ENCODE measurements around the gene ADD1. TPM values are rescaled to one million over a fixed set of nuclear protein-coding genes. Genes with fewer than 3 reads are reported as not detected.

The ADD1 gene
- total and polyA plus RNA-seq, 4 experiments from 2014 or later = 159 to 293 (median 230) TPM

DNA sequence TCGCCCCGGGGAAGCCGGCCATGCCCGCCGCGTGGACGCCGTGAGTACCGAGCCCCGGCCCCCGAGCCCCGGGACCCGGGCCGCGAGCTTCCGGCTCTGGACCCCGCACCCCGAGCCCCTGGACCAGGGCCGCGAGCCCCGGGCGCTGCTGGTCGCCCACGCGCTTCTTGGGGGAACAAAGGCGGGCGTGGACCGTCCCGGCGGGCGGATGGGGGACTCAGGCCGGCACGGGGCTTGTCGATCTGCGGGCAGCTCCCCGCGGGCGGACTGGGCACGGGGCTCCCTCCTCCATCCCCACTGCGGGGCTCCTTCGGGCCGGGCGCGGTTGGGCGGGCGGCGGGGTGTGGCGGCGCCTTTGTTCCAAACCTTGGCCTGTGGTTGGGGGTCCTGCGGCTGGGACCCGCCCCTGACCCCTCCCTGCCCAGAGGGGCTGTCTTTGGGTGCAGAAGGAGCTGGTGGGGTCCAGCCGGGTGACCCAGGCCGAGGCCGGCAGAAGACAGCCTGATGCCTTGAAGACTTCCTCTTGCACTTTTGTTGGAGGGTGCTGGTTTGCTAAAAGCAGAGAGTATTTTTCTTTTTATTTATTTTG, 25.2 kb upstream of the ADD1 start:
- DNase-seq = no peak
- intact Hi-C loops (cut with micrococcal nuclease) = loop anchor here (10.0 kb wide), 1 partner anchor 54 kb away; no protein-coding TSS in a partner anchor
- peaks cover 52% of the 10 kb centered on the region for H3K4me1 ChIP-seq (ENCODE audit: insufficient read depth, low read length)
- CTCF ChIA-PET (ENCODE audit: partially characterized antibody) = interaction anchor here (0.6 to 2.5 kb wide), 3 partner anchors 20 to 54 kb away, joined by 4 to 10 read pairs (median 4); no protein-coding TSS in a partner anchor
- Mint-ChIP-seq H3K36me3 (peaks cover 3 to 26% of the 10 kb centered on the region in 2 donors), H3K4me3 (peak overlapping the region; percentile 10 to 77 (median 72)), H3K9me3 (no peaks in the 10 kb centered on the region), H3K27ac (peak overlapping the region in 3 of 7 donors; percentile 35 to 91 (median 38)), H3K27me3 (no peaks in the 10 kb centered on the region), H3K4me1 (peaks cover 32 to 60% (median 49%) of the 10 kb centered on the region in 4 donors)
- POLR2A ChIA-PET (ENCODE audit: partially characterized antibody) = interaction anchor here (1.0 to 3.1 kb wide), 7 partner anchors 13 to 117 kb away, joined by 3 to 18 read pairs (median 4); partner anchors contain the start of gene ADD1
- H3K27me3 ChIP-seq (ENCODE audit: insufficient read depth, low read length) = no peaks in the 10 kb centered on the region
- peaks cover 10% of the 10 kb centered on the region for H3K36me3 ChIP-seq (ENCODE audit: insufficient read depth, low read length)
- no peak overlapping the region for H3K4me3 ChIP-seq (ENCODE audit: low read length in 2 of 2)
- peak overlapping the region; percentile 27 for H3K27ac ChIP-seq (ENCODE audit: low read depth, low read length)
- H3K9me3 ChIP-seq (ENCODE audit: control insufficient read depth in 1 of 2, low read length in 2 of 2) = no peaks in the 10 kb centered on the region

DNA sequence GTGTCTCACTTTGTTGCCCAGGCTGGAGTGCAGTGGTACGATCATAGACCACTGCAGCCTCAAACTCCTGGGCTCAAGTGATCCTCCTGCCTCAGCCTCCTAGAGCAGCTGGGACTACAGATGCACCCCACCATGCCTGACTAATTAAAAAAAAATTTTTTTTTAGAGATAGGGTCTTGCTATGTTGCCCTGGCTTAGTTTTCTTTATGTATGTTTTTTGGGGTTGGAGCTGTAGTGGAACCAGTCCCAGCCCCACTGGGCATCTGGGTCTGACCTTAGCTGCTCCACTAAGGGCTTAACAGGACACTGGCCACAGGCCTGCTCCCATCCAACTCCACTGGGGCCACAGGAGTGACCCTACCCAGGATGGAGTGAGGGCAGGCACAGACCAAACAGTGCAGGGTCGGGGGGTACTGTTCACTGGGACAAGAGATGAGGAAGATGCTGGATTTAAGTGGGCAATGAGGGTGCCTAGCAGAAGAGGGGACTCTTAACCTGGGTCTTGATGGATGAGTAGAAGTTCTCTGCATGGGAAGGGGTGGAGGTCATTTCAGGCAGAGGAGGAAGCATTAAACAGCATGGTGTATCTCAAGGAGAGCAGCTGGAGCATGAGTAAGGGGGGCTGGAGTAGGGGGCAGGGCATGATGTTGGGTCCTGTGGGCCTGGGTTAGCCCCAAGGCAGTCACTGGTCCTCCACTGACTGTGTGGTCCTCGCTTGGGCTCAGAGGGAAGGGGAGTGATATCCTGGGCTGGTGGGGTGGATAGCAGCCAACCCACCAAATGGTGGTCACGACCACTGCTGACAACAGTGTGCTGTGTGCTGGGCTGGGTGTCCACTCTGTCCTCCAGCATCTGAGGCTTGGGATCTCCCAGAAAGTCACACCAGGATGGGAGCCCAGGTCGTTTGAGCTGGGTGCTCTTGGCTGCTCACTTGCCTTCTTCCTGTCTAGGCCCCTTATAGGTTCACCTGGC, 24.1 kb upstream of the ADD1 start:
- POLR2A ChIA-PET (ENCODE audit: partially characterized antibody) = interaction anchor here (1.2 to 3.1 kb wide), 3 partner anchors 20 to 38 kb away, joined by 3 to 18 read pairs (median 5); partner anchors contain the start of gene ADD1

DNA sequence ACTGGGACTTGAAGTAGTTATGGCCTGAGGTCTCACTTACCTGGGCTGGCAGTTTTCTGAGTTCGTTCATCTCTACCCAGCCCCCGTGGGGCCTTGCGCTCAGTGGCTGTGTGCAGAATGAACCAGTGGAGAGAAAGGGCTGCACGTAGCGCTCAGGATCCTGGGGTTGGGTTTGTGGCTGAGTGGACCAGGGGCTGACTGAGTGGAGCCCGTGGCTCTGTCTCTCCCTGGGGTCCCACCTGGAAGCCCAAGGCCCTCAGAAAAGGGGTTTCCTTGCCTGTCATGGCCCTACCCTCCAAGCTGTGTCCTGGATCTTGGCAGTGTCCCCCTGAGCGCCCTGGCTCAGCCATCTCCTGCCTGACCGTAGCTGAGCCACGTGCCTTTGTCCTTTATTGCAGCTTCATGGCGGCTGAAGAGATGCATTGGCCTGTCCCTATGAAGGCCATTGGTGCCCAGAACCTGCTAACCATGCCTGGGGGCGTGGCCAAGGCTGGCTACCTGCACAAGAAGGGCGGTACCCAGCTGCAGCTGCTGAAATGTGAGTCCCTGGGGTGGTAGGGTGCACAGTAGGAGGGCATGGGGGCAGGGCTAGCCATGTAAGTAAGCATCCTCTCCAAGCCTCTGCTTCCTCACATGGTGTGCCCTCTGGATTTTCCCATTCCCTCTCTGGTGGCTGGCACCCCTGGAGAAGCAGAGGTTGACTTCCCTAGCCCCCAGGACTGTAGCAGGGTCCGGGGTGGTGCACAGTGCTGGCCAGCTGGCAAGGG, 23.2 kb upstream of the ADD1 start:
- POLR2A ChIA-PET (ENCODE audit: partially characterized antibody) = interaction anchor here (1.0 kb wide), 2 partner anchors 9 to 117 kb away, joined by 3 read pairs; no protein-coding TSS in a partner anchor
- H3K4me3 Mint-ChIP-seq = peak overlapping the region in 7 of 8 donors; percentile 7 to 50 (median 29)
- Histone ChIP-seq H3K4me3 (ENCODE audit: low read length in 2 of 2) (no peak overlapping the region), H3K4me1 (ENCODE audit: insufficient read depth, low read length) (peaks cover 32% of the 10 kb centered on the region), H3K36me3 (ENCODE audit: insufficient read depth, low read length) (peaks cover 25% of the 10 kb centered on the region), H3K27me3 (ENCODE audit: insufficient read depth, low read length) (no peaks in the 10 kb centered on the region), H3K27ac (ENCODE audit: low read depth, low read length) (peak overlapping the region; percentile 17), H3K9me3 (ENCODE audit: control insufficient read depth in 1 of 2, low read length in 2 of 2) (no peaks in the 10 kb centered on the region)
- intact Hi-C loops (cut with micrococcal nuclease) = no loop called here
- peaks cover 20 to 43% (median 33%) of the 10 kb centered on the region in 4 donors for H3K4me1 Mint-ChIP-seq
- CTCF ChIA-PET (ENCODE audit: partially characterized antibody) = no interaction called here
- DNase-seq = no peak
- peaks cover 6 to 36% of the 10 kb centered on the region in 2 donors for H3K36me3 Mint-ChIP-seq
- H3K27ac Mint-ChIP-seq = peak overlapping the region in 6 of 7 donors; percentile 38 to 91 (median 70)
- H3K27me3 Mint-ChIP-seq = no peaks in the 10 kb centered on the region
- H3K9me3 Mint-ChIP-seq = no peaks in the 10 kb centered on the region

More for the DNA sequence above, 24.1 kb upstream of the ADD1 start:
- H3K4me3 ChIP-seq (ENCODE audit: low read length in 2 of 2) = no peak overlapping the region
- no peaks in the 10 kb centered on the region for H3K27me3 ChIP-seq (ENCODE audit: insufficient read depth, low read length)
- peaks cover 41% of the 10 kb centered on the region for H3K4me1 ChIP-seq (ENCODE audit: insufficient read depth, low read length)
- no peaks in the 10 kb centered on the region for H3K27me3 Mint-ChIP-seq
- CTCF ChIA-PET (ENCODE audit: partially characterized antibody) = interaction anchor here (2.5 kb wide), 1 partner anchor 56 kb away, joined by 10 read pairs; no protein-coding TSS in a partner anchor
- H3K4me3 Mint-ChIP-seq = peak overlapping the region; percentile 39 to 78 (median 72)
- H3K9me3 Mint-ChIP-seq = no peaks in the 10 kb centered on the region
- intact Hi-C loops (cut with micrococcal nuclease) = loop anchor here (10.0 kb wide), 1 partner anchor 55 kb away; no protein-coding TSS in a partner anchor
- no peaks in the 10 kb centered on the region for H3K9me3 ChIP-seq (ENCODE audit: control insufficient read depth in 1 of 2, low read length in 2 of 2)
- peak overlapping the region; percentile 38 to 91 (median 76) for H3K27ac Mint-ChIP-seq
- H3K36me3 ChIP-seq (ENCODE audit: insufficient read depth, low read length) = peaks cover 18% of the 10 kb centered on the region
- H3K27ac ChIP-seq (ENCODE audit: low read depth, low read length) = peak overlapping the region; percentile 17
- H3K36me3 Mint-ChIP-seq = peaks cover 3 to 33% of the 10 kb centered on the region in 2 donors
- DNase-seq = no peak
- peaks cover 21 to 49% (median 38%) of the 10 kb centered on the region in 4 donors for H3K4me1 Mint-ChIP-seq

DNA sequence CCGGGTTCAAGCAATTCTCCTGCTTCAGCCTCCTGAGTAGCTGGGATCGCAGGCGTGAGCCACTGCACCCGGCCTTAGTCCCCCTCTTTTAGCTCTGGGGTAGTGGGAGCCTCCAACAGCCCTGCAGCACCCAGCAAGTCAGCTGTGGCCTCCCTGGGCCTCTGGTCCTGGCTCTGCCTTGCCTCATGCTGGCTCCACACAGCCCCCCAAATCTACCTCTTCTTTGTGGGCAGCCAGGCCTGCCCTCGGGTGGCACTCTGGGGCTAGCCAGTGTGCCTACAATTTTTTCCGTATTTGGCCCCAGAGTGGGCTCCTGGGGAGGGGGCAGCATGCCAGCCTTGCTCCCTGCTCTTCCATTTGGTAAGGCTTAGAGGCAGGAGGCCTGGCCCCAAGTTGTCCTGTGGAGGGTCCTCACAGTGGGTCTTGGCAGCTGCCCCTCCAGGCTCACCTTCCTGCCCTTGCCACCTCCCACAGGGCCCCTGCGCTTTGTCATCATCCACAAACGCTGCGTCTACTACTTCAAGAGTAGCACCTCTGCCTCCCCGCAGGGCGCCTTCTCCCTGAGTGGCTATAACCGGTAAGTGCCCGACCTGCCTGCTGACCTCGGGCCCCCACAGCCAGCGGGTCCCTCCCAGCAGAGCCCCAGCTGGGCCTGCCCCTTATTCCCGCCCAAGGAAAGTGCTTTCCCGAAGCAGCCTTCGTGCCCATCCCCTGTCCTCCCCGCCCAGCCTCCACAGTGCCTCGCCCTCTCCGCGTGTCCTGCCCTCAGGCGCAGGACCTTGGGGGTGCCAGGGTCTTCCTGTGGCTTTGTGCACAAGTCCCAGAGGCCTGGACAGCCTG, 21.0 kb upstream of the ADD1 start:
- Mint-ChIP-seq H3K27me3 (no peaks in the 10 kb centered on the region), H3K4me1 (peaks cover 7 to 24% (median 17%) of the 10 kb centered on the region in 4 donors), H3K9me3 (no peaks in the 10 kb centered on the region), H3K4me3 (no peak overlapping the region), H3K36me3 (peaks cover 14 to 34% of the 10 kb centered on the region in 2 donors), H3K27ac (peak overlapping the region in 4 of 7 donors; percentile 25 to 92 (median 64))
- H3K36me3 ChIP-seq (ENCODE audit: insufficient read depth, low read length) = peaks cover 30% of the 10 kb centered on the region
- ChIA-PET CTCF (ENCODE audit: partially characterized antibody) (no interaction called here), POLR2A (ENCODE audit: partially characterized antibody) (interaction anchor here (1.0 kb wide), 2 partner anchors 16 to 24 kb away, joined by 3 read pairs; no protein-coding TSS in a partner anchor)
- intact Hi-C loops (cut with micrococcal nuclease) = no loop called here
- no peak overlapping the region for H3K27ac ChIP-seq (ENCODE audit: low read depth, low read length)
- H3K27me3 ChIP-seq (ENCODE audit: insufficient read depth, low read length) = no peaks in the 10 kb centered on the region
- no peaks in the 10 kb centered on the region for H3K9me3 ChIP-seq (ENCODE audit: control insufficient read depth in 1 of 2, low read length in 2 of 2)
- no peak for DNase-seq
- H3K4me3 ChIP-seq (ENCODE audit: low read length in 2 of 2) = no peak overlapping the region
- peaks cover 9% of the 10 kb centered on the region for H3K4me1 ChIP-seq (ENCODE audit: insufficient read depth, low read length)

DNA sequence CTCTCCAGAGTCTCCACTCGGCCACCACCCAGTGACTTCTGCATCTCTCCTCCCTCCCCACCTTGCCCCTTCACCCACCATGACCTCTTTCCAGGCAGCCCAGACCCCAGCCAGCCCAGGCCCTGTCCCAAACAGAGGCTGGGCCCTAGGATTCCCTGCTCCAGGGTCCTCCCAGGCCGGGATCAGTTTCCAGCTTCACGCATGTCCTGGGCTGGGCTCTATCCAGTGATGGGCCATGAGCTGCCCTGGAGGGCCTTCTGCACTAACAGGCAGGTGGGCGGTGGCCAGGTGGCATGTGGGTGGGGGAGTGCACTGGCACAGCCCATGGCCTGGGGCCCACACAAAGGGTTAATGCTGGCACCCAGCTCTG, 20.4 kb upstream of the ADD1 start:
- Histone ChIP-seq H3K36me3 (ENCODE audit: insufficient read depth, low read length) (peaks cover 35% of the 10 kb centered on the region), H3K4me3 (ENCODE audit: low read length in 2 of 2) (no peak overlapping the region), H3K27ac (ENCODE audit: low read depth, low read length) (no peak overlapping the region), H3K27me3 (ENCODE audit: insufficient read depth, low read length) (no peaks in the 10 kb centered on the region), H3K9me3 (ENCODE audit: control insufficient read depth in 1 of 2, low read length in 2 of 2) (no peaks in the 10 kb centered on the region), H3K4me1 (ENCODE audit: insufficient read depth, low read length) (peaks cover 8% of the 10 kb centered on the region)
- Mint-ChIP-seq H3K4me3 (no peak overlapping the region), H3K27ac (peak overlapping the region in 1 of 7 donors; percentile 29), H3K27me3 (no peaks in the 10 kb centered on the region), H3K4me1 (peaks cover 7 to 22% (median 17%) of the 10 kb centered on the region in 4 donors), H3K36me3 (peaks cover 14 to 38% of the 10 kb centered on the region in 2 donors), H3K9me3 (no peaks in the 10 kb centered on the region)
- POLR2A ChIA-PET (ENCODE audit: partially characterized antibody) = interaction anchor here (1.0 kb wide), 1 partner anchor 25 kb away, joined by 3 read pairs; no protein-coding TSS in a partner anchor
- CTCF ChIA-PET (ENCODE audit: partially characterized antibody) = no interaction called here
- intact Hi-C loops (cut with micrococcal nuclease) = no loop called here
- DNase-seq = no peak

DNA sequence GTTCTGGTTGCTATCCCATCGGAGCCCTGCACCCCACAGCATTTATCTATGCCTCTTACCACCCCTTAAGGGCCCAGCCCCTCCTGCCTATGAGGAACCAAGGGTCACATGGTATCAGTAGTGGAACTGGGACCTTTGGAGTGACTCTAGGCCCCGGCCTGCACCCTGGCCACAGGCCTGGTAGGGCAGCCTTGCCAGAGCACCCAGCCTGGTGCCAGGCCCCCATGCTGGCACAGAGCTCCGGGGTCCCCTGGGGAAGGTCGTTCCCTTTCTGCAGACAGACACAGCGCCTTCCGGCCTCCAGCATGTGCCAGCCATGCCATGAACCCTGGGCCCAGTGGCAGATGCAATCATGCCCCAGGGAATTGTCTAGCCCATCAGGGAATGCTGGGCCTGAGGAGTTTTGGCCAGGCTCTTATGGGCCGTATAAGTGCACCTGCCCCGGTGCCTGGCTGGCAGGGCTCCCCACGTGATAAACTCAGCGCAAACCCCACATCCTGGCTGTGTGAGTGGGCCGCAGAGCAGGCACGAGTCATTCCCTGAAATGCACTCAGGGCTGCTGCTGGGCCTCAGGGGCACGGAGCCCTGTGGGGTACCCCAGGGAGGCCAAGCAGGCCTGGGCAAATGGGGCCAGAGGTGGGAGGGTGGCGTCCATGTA, 19.8 kb upstream of the ADD1 start:
- peaks cover 7 to 22% (median 17%) of the 10 kb centered on the region in 4 donors for H3K4me1 Mint-ChIP-seq
- H3K27me3 Mint-ChIP-seq = no peaks in the 10 kb centered on the region
- no peak overlapping the region for H3K4me3 Mint-ChIP-seq
- no peak overlapping the region for H3K4me3 ChIP-seq (ENCODE audit: low read length in 2 of 2)
- H3K36me3 Mint-ChIP-seq = peaks cover 14 to 43% of the 10 kb centered on the region in 2 donors
- H3K27ac Mint-ChIP-seq = no peak overlapping the region
- H3K27me3 ChIP-seq (ENCODE audit: insufficient read depth, low read length) = no peaks in the 10 kb centered on the region
- H3K27ac ChIP-seq (ENCODE audit: low read depth, low read length) = no peak overlapping the region
- intact Hi-C loops (cut with micrococcal nuclease) = no loop called here
- no peaks in the 10 kb centered on the region for H3K9me3 Mint-ChIP-seq
- H3K9me3 ChIP-seq (ENCODE audit: control insufficient read depth in 1 of 2, low read length in 2 of 2) = no peaks in the 10 kb centered on the region
- peaks cover 38% of the 10 kb centered on the region for H3K36me3 ChIP-seq (ENCODE audit: insufficient read depth, low read length)
- CTCF ChIA-PET (ENCODE audit: partially characterized antibody) = no interaction called here
- POLR2A ChIA-PET (ENCODE audit: partially characterized antibody) = no interaction called here
- peaks cover 8% of the 10 kb centered on the region for H3K4me1 ChIP-seq (ENCODE audit: insufficient read depth, low read length)
- no peak for DNase-seq
